GM18508 (cell line): ENCODE data around the gene KIF2A.

ENCODE experiments used
- ATAC-seq: cut with Tn5 transposase; IDR thresholded peaks from one replicate; pipeline ENCODE4 v1.9.1; 2021; ENCODE audit warnings: moderate number of reproducible peaks; ENCODE audit not compliant: insufficient read depth, unreplicated experiment

KIF2A gene

DNA sequence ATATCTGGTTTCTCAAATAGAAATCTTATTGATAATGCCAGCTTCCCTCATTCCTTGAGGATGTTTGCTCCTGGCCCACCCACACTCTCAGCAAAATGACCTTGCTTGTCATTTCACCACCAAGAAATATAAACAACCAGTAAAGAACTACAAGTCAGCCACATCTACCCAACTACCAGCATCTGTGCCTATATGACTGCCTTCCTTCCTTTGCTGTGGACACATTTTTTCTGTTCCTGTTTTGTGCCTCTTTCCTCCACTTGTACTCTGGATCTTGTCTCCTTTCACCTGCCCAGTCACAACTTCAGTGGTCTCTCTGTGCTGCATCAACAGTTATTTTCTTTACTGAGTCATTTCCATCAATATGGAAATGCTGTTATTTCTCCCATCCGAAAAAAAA lies 20.3 kb downstream of the KIF2A start:
- no peak for ATAC-seq

DNA sequence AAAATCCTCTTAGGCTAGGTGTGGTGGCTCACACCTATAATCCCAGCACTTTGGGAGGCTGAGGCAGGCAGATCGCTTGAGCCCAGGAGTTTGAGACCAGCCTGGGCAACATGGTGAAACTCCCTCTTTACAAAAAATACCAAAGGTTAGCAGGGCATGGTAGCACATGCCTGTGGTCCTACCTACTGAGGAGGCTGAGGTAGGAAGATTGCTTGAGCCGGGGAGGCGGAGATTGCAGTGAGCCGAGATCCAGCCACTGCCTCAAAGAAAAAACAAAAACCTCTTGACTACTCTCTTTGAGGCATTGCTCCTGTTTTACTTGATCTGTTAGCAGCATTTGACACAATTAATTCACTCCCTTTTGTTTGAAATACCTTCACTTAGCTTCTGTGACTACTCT lies 20.7 kb downstream of the KIF2A start:
- no peak for ATAC-seq

DNA sequence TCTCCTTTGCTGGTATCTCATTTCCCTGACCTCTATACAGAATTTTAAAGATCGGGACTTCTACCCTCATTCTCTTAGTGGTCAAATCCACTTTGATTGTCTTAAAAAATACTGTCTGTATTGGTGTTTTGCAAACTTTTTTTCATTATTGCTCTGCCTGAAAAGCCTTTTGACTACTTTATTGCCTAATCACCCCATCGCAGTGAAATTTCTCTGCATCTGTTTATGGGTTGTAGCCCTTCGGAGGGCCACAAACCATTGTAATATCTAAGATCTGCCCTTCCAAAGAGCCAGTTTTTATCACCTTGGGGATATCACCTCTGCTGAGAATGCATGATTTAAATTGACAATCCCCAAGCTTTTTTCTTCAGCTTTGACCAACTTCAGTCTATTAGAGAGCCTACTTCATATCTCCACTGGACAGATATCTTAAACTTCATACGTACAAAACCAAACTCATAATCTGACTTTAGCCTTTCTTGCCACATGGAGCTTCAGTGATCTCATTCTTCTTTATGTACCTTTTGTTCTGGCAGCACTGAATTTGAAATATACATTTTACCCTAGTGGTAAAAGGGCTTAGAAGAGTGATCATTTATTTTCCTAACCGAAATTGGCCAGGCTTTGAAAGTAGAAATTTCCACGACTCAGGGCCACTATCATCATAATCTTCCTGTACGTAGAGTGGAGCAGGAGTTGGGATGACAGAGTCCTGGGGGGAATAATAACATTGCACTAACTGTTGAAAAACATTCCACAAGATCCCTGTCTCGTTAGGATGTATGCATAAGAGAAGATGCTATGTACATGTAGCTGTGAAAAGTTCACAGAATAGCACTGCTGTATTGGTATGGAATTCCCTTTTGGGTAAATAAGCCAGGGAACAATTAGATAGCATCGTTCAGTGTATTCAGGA lies 21.4 kb downstream of the KIF2A start:
- ATAC-seq = no peak

DNA sequence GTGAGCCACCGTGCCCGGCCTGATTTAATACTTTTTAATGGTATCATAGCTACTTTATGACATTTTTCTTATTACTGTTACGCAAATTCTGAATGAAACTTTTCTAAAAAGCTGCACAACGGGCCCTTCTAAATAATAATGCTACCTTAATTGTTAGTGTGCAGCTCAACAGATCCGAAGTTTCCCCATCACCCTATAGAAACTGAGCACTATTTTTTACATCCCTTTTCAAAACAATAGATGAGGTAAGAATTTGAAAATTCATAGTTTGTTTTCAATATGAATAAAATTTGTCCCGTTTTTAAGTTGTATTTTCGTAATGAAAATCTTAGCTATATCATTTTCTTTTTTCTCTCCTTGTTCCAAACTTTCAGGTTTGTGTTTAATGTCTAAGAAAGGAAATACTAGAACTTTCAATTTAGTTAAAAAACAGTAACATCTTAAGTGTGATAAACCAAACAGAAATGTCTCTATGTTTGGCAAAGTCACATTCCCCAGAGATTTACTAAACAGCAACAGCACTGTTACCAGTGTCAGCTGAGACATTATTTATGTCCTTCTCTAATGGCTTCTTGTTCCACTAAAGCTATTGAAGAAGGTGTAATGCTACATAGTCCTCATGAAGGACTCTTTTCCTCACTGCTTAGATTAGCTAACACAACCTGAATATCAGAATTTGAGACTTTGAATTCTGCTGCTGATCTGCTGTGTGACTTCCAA lies 22.9 kb downstream of the KIF2A start:
- ATAC-seq = no peak

DNA sequence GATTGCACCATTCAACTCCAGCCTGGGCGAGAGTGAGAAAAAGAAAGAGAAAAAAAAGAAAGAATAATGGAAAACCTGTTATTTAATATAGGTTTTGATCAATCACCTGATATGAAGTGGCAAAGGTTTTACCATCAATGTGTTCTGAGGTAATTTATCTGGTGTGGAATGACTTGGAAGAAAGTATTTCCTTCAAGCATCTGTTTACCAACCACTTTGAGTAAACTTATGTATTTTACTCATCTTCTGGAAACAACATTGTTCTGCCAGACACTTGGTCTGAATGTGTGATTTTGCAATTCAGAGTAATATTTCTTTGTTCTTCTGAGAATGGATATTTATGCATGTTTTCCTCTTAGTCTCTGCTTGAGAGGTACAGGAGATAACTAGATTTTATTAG lies 24.3 kb downstream of the KIF2A start:
- no peak for ATAC-seq

DNA sequence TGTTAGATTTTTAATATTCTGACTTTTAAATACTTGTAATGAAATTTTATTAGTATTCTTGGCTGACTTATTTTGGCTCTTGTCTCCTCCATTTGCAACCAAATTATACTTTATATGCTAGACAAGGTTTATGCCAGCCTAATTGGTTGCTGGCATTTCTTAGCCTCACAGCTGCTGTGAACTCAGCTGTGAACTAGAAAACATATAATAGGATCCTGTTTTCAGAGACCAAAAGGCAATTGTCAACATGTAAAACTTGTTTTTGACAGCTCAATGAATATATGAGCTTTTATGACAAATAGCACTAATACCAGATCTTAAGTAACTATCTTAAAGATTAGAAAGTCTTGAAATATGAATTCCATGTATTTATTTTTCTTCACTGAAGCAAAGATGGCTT lies 25.9 kb downstream of the KIF2A start:
- ATAC-seq = no peak

DNA sequence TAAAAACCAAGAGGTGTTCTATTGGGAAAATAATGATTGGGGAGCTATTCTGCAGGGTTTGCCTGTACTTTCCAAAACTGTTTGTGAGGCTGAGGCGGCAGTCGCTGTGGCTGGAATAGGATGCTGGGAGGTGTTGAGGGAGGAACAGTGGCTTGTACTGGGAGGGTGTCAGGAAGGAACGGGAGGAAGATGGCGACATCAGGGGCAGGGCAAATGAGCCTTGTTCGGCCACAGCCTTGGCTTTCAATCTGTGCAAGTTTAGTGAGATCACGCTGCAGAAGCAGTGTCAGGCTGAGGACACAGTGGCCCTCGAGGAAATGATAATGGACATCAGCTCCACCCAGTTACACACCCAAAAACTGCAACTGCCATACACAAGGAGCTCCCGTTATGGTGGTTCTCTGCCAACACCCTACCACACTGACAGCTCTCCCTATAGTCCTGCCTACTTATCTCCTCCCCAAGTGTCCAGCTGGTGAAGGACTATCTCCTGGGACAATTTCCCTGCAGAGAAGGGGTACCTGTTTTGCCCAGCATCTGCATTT lies 27.3 kb downstream of the KIF2A start:
- no peak for ATAC-seq

DNA sequence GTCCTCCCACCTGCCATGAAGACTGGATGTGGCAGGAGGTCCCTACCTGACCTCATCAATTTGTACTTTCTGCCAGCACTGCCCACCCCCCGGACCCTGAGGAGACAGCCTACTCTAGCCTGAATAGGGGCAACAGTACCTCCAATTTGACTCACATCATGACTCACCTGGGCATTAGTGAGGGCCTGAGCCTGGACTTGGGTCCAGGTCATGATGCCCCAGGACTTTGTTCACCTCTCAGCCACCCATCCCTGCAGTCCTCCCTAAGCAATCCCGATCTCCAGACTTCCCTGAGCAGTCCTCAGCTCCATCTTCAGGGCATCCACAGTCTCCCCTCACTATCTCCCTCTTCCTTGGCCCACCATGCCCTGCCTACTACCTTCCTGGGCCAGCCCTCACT lies 28.1 kb downstream of the KIF2A start:
- no peak for ATAC-seq

DNA sequence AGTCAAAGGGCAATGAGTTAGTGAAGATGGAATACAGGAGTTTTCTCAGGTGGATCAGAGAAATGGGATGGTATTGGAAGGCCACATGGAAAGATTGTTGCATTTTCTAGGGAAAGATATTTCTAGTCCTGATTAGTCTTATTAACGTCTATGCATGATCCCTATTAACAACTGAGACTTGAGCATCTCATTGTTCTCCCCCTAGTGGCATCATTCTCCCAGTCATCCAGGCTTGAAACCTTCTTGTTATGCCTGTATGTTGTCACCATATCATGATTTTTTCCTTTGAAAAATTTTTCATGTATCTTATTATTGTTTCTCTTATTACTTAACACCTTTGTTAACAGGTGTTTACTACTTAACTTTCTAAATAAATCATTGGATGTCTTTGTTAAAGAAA lies 34.4 kb downstream of the KIF2A start:
- ATAC-seq = no peak

DNA sequence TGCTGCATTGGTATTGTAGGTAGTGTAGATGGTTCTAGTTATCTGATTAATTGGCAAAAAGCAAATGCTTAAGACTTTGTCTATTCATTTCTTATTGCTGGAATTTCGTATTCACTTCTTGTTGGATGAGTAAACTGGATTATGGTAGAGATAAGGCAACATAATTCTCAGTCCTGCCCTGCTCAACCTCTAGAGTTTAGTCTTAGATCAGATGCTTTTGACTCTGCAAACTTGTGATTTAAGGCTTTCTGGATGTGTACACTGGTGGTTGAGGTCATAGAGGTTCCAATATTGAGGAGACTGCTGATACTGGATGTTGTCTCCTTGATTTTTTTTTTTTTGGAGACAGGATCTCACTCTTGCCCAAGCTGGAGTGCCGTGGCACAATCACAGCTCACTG lies 35.0 kb downstream of the KIF2A start:
- ATAC-seq = no peak

DNA sequence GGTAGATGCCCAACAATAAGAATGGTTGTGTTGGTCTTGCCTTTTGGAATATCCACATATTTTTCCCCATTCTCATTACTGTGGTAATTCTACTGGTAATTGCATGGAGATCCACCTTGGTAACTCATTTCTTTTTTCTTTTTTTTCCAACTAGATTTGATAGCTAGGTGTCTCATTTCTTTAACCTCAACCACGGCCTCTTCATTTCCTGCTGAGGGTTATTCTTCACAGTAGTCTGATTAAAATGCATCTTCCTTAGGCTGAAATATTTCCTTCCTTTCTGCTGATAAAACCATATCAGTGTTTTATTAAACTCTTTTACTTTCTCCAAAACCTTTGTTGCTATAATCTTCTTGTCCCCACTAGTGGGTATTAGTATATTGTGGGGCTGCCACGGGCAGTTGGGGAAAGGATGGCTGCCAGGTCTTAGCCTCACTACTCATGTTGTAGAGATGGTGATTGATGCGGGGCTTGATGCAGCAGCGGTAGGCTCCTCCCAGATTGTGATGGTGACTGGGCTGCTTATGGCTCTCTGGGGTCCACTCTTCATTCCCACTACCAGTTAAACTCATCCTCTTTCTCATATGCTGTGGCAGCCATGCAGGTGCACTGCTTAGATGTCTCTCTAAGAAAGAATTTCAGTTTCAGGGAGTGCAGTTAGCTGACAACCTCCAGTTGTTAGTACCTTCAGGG lies 35.9 kb downstream of the KIF2A start:
- no peak for ATAC-seq

DNA sequence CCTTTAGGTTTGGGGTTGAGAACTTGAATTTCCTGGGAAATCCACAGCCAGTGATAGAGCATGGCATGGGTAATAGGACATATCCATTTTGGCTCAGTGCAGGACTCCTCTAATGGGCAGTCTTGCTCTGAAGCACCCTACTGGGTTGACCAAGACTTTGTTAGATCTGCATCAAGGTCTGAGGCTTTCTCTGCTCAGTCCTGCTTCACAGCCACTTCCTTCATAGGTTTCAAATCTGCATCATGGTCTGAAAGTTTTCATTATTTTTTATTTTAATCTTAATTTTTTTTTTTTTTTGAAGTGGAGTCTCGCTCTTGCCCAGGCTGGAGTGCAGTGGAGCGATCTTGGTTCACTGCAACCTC lies 36.5 kb downstream of the KIF2A start:
- no peak for ATAC-seq

DNA sequence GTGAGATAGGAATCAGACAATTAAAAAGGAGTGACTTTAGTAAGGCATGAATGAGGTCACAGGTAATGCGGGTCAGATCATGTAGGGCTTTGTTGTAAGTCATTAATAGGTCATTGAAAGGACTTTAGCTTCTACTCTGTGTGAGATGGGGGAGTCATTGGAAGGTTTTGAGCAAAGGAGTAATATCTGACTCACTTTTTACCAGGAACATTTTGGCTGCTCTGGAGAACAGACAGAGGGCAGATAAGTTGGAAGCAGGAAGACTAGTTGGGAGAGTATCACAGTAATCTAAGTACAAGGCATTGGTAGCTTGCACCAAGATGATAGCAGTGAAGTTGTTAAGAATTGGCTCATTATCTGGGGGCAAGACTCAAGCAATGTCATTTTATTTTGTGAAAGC lies 37.4 kb downstream of the KIF2A start:
- no peak for ATAC-seq

DNA sequence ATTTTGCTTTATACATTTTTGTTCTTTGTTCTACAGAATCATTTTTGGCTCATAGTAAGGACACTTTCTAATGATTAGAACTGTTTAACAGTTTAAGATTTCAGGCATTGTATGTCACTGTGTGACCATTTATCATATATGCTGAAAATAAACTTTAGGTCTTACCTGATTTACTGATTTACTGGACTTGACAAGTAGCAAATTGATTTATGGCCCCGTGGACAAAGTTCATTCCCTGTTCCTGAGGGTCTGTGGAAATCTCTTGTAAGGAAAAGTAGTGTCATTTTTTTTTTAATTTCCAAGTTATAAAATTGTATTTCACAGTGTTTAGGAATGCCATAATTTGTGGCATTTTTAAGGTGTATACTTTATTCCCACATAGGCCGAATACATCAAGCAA lies 40.7 kb downstream of the KIF2A start:
- no peak for ATAC-seq

DNA sequence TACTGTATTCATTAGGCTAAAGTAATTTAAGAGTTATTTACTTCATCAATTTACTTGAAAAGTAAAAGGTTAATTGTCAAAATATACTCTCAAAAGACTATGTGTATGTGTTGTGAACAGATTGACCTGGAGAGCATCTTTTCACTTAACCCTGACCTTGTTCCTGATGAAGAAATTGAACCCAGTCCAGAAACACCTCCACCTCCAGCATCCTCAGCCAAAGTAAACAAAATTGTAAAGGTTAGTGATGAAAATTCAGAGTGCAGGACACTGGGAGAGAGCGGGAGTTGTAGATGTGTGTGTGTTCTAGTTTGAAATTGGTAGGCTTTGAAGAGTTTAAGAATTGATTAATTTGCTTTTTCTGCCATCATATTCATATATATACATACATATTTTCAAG lies 41.9 kb downstream of the KIF2A start:
- ATAC-seq = no peak

DNA sequence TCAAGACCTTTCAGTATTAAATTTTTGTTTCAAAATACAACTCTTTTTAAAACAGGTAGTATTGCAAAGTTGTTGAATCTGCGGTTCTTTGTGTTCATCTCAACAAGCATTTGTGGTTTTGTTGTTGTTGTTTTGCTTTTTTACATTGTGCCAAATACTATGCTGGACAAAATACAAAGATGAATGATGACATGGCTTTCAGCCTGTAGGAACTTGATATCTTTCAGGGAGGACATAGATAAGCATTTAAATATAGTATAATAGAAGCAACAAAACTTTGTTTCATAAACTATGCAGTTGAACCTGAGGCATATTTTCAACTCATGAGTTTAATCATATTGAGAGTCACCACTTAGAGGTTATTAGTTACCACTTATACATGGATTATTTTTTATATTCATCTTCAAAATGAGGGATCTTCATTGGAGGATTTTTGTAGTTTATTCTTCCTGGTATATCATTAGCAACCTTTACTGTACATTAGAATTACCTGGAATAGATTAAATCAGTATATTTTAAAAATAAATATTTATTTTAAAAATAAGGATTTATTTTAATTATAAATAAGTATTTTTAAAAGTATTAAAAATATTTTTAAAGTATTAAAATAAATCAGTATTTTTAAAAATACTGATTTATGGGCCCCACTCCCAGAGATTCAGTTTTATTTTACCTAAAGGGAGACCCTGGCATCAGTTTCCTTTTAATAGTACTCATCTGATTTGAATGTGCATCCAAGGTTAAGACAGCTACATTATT lies 42.9 kb downstream of the KIF2A start:
- ATAC-seq = no peak

DNA sequence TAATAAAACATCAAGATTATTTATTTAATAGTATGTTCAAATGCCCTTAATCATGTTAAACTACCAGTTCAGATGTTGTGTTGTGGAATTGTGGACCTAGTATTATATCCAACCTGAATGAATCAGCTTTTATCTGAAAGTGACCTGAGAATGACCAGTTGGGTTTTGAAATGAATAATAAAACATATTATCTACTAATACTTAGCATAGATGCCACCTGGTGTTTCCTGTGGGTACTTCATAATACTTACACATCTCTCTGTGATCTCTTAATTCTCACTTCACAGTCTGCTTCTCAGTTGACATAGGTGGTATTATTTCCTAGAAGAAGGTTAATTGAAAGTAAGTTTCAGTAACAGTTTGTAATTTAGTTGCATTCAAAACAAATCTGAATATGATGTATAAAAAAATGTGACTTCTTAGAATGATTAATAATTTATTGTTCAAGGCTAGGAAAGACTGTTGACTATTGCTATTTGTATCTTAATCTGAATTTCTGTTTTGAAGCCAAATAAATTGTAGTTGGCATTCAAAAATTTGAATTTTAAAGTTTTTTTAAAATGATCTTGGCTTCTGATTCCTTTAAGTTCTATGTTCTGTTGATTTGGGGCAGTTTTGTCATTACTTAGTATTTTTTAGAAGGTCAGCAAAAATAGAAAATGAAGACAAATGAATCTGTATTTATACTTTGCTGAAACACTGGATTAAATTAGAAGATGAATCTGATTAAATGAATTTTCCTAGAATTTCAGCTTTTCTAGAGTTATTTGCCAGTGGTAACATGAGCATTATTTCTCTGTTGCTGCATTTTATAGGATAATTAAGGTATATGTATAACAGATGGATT lies 48.2 kb downstream of the KIF2A start:
- ATAC-seq = peak; percentile 91

DNA sequence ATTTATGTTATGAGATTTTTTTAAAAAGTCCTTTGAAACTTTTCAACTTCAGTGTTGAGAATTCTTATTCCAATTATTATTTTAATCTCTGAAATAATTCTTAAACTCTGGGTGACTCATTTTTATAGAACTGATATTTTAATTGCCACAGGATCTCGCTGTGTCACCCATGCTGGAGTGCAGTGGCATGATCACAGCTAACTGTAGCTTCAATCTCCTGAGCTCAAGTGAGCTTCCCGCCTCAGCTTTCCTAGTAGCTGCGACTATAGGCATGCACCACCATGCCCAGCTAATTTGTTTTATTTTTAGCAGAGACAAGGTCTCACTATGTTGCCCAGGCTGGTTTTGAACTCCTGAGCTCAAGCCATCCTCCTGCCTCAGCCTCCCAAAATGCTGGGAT lies 56.7 kb downstream of the KIF2A start:
- no peak for ATAC-seq

DNA sequence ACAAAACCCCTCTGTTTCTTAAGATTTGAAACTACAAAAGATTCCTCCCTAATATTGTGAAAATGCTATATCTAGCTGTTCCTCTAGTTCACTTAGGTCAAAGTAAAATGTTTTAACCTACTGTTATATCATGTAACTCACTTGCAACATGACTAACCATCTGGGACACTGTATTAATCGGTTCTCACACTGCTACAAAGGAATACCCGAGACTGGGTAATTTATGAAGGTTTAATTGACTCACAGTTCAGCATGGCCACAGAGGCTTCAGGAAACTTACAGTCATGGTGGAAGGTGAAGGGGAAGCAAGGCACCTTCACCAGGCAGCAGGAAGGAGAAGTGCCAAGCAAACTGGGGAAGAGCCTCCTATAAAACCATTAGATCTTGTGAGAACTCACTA lies 63.0 kb downstream of the KIF2A start:
- ATAC-seq = no peak
